Uterus (tissue), 2 donors: ENCODE data around the gene GUSB.

Experiments
- POLR2A ChIP-seq, 2 donors: fragments of 450-650 bp; IDR thresholded peaks; one replicate each; pipeline ENCODE4 v1.6.1; 2016; ENCODE audit warnings: antibody characterized with exemption in 2 of 2, mild to moderate bottlenecking in 1 of 2, moderate library complexity in 1 of 2
- TF ChIP-seq, protein P1 (sequence below), 4 experiments: fragments of 200-600 bp in 2 of 4; fragments of 450-650 bp in 2 of 4; sonication (generic) in 2 of 4; IDR thresholded peaks; one replicate each; pipeline ENCODE4 v1.5.1; 2016 to 2019; ENCODE audit warnings: antibody characterized with exemption in 4 of 4, mild to moderate bottlenecking in 2 of 4, moderate library complexity in 1 of 4

DNA sequence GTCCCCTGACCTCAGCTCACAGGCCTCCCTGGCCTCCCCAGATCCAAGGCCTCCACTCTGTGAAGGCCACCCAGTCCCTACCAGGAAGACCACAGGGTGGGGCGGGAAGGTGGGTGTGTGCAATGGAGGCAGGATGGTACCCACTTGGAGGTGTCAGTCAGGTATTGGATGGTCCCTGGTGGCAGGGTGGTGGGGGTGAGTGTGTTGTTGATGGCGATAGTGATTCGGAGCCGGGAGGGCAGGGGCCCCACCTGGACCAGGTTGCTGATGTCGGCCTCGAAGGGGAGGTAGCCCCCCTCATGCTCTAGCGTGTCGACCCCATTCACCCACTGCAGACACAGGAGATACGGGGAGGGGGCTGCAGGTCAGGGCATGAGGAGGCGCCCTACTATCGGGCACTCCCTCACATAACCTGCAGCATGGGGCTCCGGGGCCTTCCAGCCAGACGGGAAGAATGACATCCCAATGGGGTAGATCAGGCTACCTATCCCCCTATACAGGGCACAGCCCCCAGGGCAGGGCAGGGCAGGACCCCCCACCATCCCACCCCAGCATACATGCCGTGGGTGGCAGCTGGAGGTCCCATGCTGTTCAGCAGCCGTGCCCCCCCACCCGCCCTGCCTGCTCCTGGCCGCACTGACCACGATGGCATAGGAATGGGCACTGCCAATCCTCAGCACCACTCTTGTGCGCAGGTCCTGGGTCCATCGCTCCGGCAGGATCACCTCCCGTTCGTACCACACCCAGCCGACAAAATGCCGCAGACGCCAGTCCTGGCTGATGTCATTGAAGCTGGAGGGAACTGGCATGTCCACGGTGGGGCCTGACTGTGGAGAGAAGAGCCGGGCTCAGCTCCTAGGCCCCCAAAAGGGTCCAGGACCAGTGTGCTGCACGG, 2.2 kb downstream of the GUSB start:
- TF ChIP-seq POLR2A (IDR thresholded peaks at IDR 0.05): no peak
- TF ChIP-seq, protein P1, sequence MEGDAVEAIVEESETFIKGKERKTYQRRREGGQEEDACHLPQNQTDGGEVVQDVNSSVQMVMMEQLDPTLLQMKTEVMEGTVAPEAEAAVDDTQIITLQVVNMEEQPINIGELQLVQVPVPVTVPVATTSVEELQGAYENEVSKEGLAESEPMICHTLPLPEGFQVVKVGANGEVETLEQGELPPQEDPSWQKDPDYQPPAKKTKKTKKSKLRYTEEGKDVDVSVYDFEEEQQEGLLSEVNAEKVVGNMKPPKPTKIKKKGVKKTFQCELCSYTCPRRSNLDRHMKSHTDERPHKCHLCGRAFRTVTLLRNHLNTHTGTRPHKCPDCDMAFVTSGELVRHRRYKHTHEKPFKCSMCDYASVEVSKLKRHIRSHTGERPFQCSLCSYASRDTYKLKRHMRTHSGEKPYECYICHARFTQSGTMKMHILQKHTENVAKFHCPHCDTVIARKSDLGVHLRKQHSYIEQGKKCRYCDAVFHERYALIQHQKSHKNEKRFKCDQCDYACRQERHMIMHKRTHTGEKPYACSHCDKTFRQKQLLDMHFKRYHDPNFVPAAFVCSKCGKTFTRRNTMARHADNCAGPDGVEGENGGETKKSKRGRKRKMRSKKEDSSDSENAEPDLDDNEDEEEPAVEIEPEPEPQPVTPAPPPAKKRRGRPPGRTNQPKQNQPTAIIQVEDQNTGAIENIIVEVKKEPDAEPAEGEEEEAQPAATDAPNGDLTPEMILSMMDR (IDR thresholded peaks at IDR 0.05): no peak
